Nucleus accumbens (tissue), 56 donors: ENCODE measurements around the gene ITGA7.
"Not testable (repeated sequence)": the region's sequence is repeated elsewhere in the genome, so short reads cannot be mapped to it uniquely, and the experiment has no call there.

ENCODE experiments used
- DNase-seq, 56 donors: peaks; one replicate each; lab custom pipeline; 2025; lab: John Stamatoyannopoulos, UW

Gene ITGA7

DNA sequence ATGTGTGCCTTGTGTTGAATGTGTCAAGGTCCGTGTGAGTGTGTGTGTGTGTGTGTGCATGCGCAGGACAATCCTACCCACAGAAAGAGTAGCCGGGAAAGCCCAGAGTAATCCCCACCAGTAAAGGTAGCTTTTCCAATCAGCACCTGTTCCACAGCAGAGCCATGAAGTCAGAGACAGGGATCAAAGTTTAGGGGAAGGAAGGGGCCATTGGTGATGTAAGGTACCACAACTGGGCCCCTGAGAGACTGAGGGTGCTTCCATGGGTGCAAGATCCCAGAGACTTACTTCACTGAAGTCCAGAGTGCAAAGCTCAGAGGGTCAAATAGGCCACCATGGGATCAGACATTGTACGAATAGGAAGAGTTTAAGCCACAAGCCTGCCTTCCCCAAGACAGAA is 50.5 kb downstream of the ITGA7 start:
- DNase-seq = no peak

DNA sequence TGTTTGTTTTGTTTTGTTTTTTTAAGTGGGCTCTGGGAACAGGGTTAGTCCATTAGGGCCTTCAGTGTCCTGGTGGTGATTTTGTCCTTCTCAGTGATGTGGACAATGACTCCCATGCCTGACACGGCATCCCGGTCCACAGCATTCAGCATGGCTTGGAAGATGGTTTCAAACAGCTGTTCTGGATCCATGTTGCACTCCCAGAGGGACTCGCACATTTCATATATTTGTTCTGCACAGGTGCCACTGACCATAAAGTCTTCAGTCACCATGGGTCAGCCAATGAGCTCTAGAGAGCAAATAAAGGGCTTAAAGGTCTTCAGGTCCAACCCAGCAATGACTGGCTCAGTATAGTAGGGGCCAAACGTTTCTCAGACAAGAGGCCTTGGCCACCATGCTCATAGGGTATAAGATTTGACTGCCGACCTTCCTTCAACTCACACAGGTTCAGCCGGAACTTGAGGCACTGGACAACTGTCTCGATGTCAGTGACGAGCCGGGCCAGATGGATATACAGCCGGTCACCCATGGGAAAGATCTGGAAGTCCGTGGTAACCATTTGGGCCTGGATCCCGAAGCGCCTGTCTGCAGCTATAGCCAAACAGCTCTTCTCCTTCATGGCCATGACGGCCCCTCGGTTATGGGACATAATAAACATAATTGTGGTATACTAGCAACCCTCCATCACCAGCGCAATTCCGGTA is 53.0 kb downstream of the ITGA7 start:
- DNase-seq = no peak

DNA sequence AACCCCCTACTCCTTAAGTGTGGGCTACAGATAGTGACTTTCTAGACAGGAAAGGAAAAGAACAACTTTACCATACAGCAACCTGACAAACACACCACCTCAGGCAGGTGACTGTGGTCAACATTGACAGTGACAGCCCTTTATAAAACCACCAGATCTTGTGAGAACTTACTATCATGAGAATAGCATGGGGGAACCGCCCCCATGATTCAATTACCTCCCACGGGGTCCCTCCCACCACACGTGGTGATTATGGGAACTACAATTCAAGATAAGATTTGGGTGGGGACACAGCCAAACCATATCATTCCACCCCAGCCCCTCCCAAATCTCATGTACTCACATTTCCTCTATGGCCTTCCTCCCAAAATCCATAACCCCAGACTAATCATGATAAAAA is 54.7 kb downstream of the ITGA7 start:
- no peak for DNase-seq

DNA sequence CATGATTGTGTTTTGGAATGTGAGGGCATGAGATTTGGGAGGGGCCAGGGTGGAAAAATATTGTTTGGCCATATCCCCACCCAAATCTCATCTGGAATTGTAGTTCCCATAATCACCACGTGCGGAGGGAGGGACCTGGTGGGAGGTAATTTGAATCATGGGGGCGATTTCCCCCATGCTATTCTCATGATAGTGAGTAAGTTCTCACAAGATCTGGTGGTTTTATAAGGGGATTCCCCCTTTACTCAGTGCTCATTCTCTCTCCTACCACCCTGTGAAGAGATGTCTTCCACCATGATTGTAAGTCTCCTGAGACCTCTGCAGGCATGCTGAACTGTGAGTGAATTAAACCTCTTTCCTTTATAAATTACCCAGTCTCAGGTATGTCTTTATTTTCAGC is 55.4 kb downstream of the ITGA7 start:
- DNase-seq = no peak

DNA sequence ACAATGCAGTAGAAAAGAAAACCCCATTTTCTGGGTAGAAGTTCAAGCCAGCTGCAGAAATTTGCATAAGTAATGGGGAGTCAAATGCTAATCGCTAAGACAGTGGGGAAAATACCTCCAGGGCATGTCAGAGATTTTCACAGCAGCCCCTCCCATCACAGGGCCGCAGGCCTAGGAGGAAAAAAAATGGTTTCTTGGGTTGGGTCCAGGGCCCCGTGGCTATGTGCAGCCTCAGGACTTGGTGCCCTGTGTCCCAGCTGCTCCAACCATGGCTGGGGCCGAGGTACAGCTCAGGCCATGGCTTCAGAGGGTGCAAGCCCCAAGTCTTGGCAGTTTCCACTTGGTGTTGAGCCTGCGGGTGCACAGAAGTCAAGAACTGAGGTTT is 56.4 kb downstream of the ITGA7 start:
- no peak for DNase-seq

DNA sequence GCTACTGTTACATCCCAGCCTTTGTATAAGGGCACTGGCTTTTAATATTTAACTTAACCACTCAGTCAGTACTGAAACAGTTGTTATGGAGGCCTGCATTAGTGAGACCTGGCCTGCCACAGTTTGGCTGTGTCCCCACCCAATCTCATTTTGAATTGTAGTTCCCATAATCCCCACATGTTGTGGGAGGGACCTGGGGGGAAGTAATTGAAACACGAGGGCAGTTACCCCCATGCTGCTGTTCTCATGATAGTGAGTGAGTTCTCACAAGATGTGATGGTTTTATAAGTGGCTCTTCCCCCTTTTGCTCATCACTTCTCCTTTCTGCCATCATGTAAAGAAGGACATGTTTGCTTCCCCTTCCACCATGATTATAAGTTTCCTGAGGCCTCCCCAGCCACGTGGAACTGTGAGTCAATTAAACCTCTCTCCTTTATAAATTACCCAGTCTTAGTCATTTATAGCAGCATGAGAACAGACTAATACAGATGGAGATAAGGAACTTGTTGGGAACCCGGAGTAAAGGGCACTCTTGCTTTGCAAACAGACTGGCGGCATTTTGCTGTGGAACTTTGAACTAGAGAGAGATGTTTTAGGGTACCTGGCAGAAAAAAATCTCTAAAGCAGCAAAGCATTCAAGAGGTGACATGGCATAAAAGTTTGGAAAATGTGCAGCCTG is 56.9 kb downstream of the ITGA7 start:
- DNase-seq = not testable (repeated sequence)

DNA sequence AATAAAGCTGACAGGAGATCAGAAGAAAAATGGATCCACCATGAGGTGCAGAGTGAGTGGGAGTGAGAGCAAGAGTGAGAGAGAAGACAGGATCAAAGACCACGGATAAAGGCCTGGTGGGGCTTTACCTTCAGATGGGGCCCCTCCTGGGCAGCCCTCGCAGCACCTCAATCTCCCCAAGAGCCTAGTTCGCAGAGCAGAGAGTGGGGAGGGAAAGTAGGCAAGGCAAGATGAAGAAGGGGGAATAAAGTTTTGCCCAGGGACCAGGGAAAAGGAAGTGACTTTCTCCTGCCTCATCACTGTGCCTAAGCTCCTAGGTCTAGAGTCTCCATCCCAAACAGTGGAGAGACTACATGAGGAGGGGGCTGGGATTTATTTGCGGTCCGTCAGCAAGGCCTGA is 60.7 kb downstream of the ITGA7 start:
- DNase-seq = no peak

DNA sequence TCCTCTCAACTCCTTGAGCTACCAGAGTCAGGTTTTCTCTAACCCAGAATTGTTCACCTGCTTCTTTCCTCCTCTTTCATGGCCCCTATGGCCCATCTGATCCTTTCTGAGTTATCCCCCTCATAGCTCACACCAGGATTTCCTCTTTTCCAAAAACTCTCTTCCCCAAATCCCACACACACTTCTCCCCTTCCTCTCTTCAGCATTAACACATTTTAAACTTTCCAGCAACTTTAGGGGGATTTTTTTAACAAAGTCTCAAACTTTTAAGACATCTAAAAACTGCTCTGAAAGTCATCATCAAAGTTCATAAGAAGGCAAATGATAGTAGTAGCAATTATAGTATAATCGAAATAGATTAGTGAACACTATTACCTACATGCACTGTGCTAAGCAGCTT is 63.1 kb downstream of the ITGA7 start:
- no peak for DNase-seq

DNA sequence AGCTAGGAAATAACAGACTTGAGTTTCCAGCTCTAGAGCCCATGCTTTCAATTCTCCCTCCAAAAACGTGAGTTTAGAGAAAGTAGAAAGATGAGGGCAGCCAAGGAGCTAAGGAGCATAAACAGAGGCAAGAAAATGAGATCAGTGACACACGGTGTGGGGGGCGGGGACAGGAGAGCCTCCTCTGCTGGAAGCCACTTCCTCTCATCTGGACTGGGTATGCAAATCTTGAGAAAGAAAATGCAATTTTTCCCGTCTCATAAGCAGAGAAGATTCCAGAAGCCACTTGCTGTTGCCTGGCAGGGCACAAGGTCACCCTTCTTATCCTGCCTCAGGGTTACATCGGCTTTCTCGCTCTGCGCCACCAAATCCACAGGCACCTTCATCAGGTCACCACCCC is 65.0 kb downstream of the ITGA7 start:
- DNase-seq = no peak

DNA sequence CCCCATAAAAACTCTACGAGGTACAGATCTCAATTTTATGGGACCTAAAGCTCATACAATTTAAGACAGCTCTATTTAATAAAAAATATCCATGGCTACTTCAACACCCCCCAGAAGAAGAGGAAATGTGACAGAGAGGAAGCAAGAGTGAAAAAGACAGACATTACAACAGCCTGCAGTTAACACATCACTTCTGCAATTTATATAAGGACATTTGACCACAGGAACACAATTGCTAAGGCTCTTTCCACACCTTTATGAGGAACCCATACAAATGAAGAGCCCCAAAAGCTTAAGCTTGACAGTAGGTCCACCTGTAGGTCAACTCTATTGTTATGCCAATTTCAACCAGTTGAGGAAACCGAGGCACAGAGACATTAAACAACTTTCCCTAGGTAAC is 65.4 kb downstream of the ITGA7 start:
- DNase-seq = no peak

DNA sequence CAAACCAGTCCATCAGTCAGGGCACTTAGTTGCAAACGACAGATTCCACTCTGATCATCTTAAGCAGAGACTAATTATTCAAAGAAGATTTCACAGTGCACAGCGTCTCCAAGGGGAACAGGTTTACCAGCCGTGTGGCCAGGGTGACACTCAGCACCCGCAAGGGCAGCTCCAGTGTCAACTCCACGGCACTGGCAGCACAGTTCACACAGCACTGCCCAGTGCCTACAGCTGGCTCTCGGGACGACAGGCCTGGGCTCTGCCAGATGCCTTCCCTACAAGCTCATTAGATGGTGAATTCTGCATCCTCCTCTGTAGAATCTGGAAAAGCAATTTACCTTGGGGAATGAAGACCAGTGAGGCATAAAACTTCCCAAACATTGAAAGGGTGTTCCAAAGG is 66.1 kb downstream of the ITGA7 start:
- DNase-seq = no peak

DNA sequence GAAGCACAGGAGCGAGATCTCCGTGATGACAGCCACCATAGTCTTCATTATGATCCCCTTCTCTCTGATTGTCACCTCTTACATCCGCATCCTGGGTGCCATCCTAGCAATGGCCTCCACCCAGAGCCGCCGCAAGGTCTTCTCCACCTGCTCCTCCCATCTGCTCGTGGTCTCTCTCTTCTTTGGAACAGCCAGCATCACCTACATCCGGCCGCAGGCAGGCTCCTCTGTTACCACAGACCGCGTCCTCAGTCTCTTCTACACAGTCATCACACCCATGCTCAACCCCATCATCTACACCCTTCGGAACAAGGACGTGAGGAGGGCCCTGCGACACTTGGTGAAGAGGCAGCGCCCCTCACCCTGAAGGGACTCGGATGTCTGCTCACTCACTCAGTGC is 70.2 kb downstream of the ITGA7 start:
- no peak for DNase-seq

DNA sequence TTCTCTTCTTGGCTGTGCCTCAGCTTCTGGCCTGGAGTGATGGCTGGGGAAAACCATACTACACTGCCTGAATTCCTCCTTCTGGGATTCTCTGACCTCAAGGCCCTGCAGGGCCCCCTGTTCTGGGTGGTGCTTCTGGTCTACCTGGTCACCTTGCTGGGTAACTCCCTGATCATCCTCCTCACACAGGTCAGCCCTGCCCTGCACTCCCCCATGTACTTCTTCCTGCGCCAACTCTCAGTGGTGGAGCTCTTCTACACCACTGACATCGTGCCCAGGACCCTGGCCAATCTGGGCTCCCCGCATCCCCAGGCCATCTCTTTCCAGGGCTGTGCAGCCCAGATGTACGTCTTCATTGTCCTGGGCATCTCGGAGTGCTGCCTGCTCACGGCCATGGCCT is 70.9 kb downstream of the ITGA7 start, which contains the start of gene OR10P1:
Gene OR10P1, plus strand, starts transcription at position 40 of the 400 bp plus-strand sequence. Its CDS starts 0 bp downstream, at position 40.
- DNase-seq = no peak

DNA sequence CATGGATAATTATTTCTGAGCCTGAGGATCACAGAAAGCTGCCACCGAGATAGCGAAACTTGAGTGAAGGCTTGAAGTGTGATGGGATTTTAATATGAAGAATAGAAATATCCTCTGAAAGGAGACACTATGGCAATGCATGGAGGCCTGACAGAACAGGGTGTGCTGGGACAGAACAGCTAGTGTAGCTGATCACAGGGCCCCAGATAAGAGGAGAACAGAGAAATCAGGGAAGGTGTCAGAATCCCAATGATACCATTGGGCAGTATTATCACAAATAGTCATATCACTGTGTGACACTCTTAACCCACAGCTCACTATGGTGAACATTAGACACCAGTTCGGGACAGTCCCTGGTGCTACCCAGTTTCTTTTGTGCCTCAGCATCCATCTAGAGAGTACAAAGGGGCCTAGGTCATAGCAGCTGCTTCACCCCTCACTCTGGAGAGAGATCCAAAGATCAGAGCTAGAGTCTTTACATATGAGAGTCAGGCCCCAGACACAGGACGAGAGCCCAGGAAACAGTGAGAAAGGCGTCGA is 71.5 kb downstream of the ITGA7 start:
- no peak for DNase-seq
